Lung (tissue), 12 donors: ENCODE results near the gene PHOSPHO1. TPM values are rescaled to one million over a fixed set of nuclear protein-coding genes. Genes with fewer than 3 reads are reported as not detected.
"Not testable (repeated sequence)": the region's sequence is repeated elsewhere in the genome, so short reads cannot be mapped to it uniquely, and the experiment has no call there.

Experiments used
- ATAC-seq: fragments of 200-7000 bp; cut with Tn5 transposase; one replicate; pipeline ENCODE4 v1.9.1; 2020; ENCODE audit warnings: moderate number of reproducible peaks; ENCODE audit not compliant: insufficient read depth, low FRiP score
- DNase-seq, 3 donors: peaks; one replicate each; pipeline ENCODE4 v3.0.0-alpha.2; 2013 to 2017
- H3K27ac ChIP-seq, 2 donors: one replicate each; pipeline ENCODE4 v1.5.1; 2013; ENCODE audit warnings: mild to moderate bottlenecking in 2 of 2, moderate library complexity in 2 of 2, control low read depth in 1 of 2, inconsistent platforms in 1 of 2, low read depth in 1 of 2, low read length in 1 of 2
- H3K27me3 ChIP-seq, 3 donors: one replicate each; pipeline ENCODE4 v1.5.1; 2013; ENCODE audit warnings: low read length in 2 of 3; ENCODE audit not compliant: control insufficient read depth in 3 of 3, insufficient read depth in 3 of 3
- H3K36me3 ChIP-seq, 4 donors: one replicate each; pipeline ENCODE4 v1.5.1; 2013; ENCODE audit warnings: low read length in 4 of 4, mild to moderate bottlenecking in 1 of 4, moderate library complexity in 1 of 4; ENCODE audit not compliant: control insufficient read depth in 4 of 4, insufficient read depth in 4 of 4
- H3K4me1 ChIP-seq, 5 donors: one replicate each; pipeline ENCODE4 v1.5.1; 2013; ENCODE audit warnings: low read length in 5 of 5, mild to moderate bottlenecking in 2 of 5, moderate library complexity in 1 of 5; ENCODE audit not compliant: control insufficient read depth in 5 of 5, insufficient read depth in 5 of 5
- H3K4me3 ChIP-seq: one replicate; pipeline ENCODE4 v1.5.1; 2013; ENCODE audit warnings: mild to moderate bottlenecking, control low read depth, moderate library complexity
- H3K9ac ChIP-seq, 2 donors: one replicate each; pipeline ENCODE4 v1.5.1; 2013; ENCODE audit warnings: low read length in 2 of 2, control low read depth in 1 of 2; ENCODE audit not compliant: insufficient read depth in 1 of 2
- H3K9me3 ChIP-seq, 4 donors: one replicate each; pipeline ENCODE4 v1.5.1; 2013; ENCODE audit warnings: low read length in 3 of 4, mild to moderate bottlenecking in 1 of 4, moderate library complexity in 1 of 4; ENCODE audit not compliant: control insufficient read depth in 4 of 4, insufficient read depth in 3 of 4
- CTCF ChIP-seq: IDR thresholded peaks from 2 replicates; pipeline ENCODE4 v1.5.1; 2012; ENCODE audit warnings: mild to moderate bottlenecking; ENCODE audit errors: control extremely low read depth, extremely low read depth
- WGBS, 2 donors: extraction: QIAGEN DNeasy Blood & Tissue Kit; methylation state at CpG; one replicate each; pipeline ENCODE4 v1.1.7; 2013; 5-methylcytosine and 5-hydroxymethylcytosine counted together
- polyA plus RNA-seq, 2 donors: library from polyadenylated mRNA; stranded (reverse); fragments of 200-250 nt; gene quantifications; one replicate each; pipeline ENCODE4 v1.2.1, GENCODE V29; 2013
- total RNA-seq, 2 donors: library from RNA; depleted of rRNA in 1 of 2; stranded (reverse); fragments of >200 nt in 1 of 2; gene quantifications; one replicate each; pipeline ENCODE4 v1.2.1, GENCODE V29; 2014 to 2021
- donor health status: control.
- donor health status: control.
- donor health status: Bipolar disorder and iron deficiency.
- donor health status: healthy.
- donor health status: DM: yes; HTN: yes; CAD: no.

Gene PHOSPHO1
- total and polyA plus RNA-seq, 4 donors, result 0.37 to 10.2 (median 1.9) TPM

- ATAC-seq, result no peak
- Histone ChIP-seq H3K36me3 (no peaks in the 10 kb centered on the region), H3K4me1 (no peaks in the 10 kb centered on the region), H3K27ac (no peak overlapping the region), H3K4me3 (no peak overlapping the region), H3K9ac (no peak overlapping the region), H3K9me3 (peaks cover 0 to 3% (median 0%) of the 10 kb centered on the region in 4 donors), H3K27me3 (no peaks in the 10 kb centered on the region)
- no peak for TF ChIP-seq CTCF
- WGBS, 2 donors, result 55 to 68% methylated on average over 3 of the region's 3 CpGs
- no peak for DNase-seq
Observed at GRCh38 chr17:49278076-49278475, 47.5 kb upstream of the PHOSPHO1 start.

GRCh38 chr17:49277638-49278037 is 47.1 kb upstream of the PHOSPHO1 start:
- no peaks in the 10 kb centered on the region for H3K27me3 ChIP-seq
- no peak overlapping the region for H3K9ac ChIP-seq
- 85 to 86% methylated on average over 13 of the region's 13 CpGs for WGBS, 2 donors
- TF ChIP-seq CTCF, result no peak
- ATAC-seq, result no peak
- no peak overlapping the region for H3K27ac ChIP-seq
- peaks cover 0 to 3% (median 0%) of the 10 kb centered on the region in 4 donors for H3K9me3 ChIP-seq
- no peaks in the 10 kb centered on the region for H3K36me3 ChIP-seq
- no peaks in the 10 kb centered on the region for H3K4me1 ChIP-seq
- no peak for DNase-seq
- no peak overlapping the region for H3K4me3 ChIP-seq

- 96 to 98% methylated on average over 12 of the region's 12 CpGs for WGBS, 2 donors
- not testable (repeated sequence) for H3K27me3 ChIP-seq, ATAC-seq, H3K27ac ChIP-seq, H3K4me1 ChIP-seq, DNase-seq, H3K4me3 ChIP-seq, H3K9ac ChIP-seq, H3K9me3 ChIP-seq, H3K36me3 ChIP-seq
Observed at GRCh38 chr17:49275981-49276380, 45.4 kb upstream of the PHOSPHO1 start.

GRCh38 chr17:49269356-49269755 is 38.8 kb upstream of the PHOSPHO1 start:
- ATAC-seq, result no peak
- Histone ChIP-seq H3K9ac (no peak overlapping the region), H3K9me3 (no peaks in the 10 kb centered on the region), H3K27ac (no peak overlapping the region), H3K4me1 (no peaks in the 10 kb centered on the region), H3K4me3 (no peak overlapping the region), H3K27me3 (no peaks in the 10 kb centered on the region), H3K36me3 (no peaks in the 10 kb centered on the region)
- WGBS, 2 donors, result 81 to 89% methylated on average over 5 of the region's 5 CpGs
- TF ChIP-seq CTCF, result no peak
- no peak for DNase-seq
